GM23338 (cell line): ENCODE measurements around the gene SEZ6L. TPM values are rescaled to one million over a fixed set of nuclear protein-coding genes. Genes with fewer than 3 reads are reported as not detected.

ENCODE experiments used
- ATAC-seq: fragments of 200-7000 bp; cut with Tn5 transposase; 3 replicates; pipeline ENCODE4 v1.9.1; 2020
- DNase-seq: peaks from one replicate; pipeline ENCODE4 v3.0.0-alpha.2; 2015; ENCODE audit warnings: low spot score
- H2AFZ ChIP-seq: fragments of 200-600 bp; sonication (generic); 2 replicates; pipeline ENCODE4 v1.8.0; 2016; ENCODE audit warnings: antibody characterized with exemption, mild to moderate bottlenecking, moderate library complexity
- H3F3A ChIP-seq: fragments of 200-600 bp; sonication (generic); replicated peaks from 2 replicates; pipeline ENCODE4 v1.8.0; 2017; ENCODE audit warnings: antibody characterized with exemption, mixed run types, low read depth
- H3K27ac ChIP-seq: fragments of 200-600 bp; sonication (generic); 2 replicates; pipeline ENCODE4 v1.6.1; 2016; ENCODE audit warnings: low read depth
- H3K27me3 ChIP-seq: fragments of 200-600 bp; sonication (generic); 2 replicates; pipeline ENCODE4 v1.8.0; 2016; ENCODE audit warnings: mild to moderate bottlenecking, mixed run types, moderate library complexity; ENCODE audit not compliant: insufficient read depth
- H3K36me3 ChIP-seq: fragments of 200-600 bp; sonication (generic); 2 replicates; pipeline ENCODE4 v1.8.0; 2016; ENCODE audit warnings: mild to moderate bottlenecking; ENCODE audit not compliant: insufficient read depth
- H3K4me1 ChIP-seq: fragments of 200-600 bp; sonication (generic); 2 replicates; pipeline ENCODE4 v1.8.0; 2016; ENCODE audit warnings: mild to moderate bottlenecking, moderate library complexity; ENCODE audit not compliant: insufficient read depth
- H3K4me2 ChIP-seq: fragments of 200-600 bp; sonication (generic); 2 replicates; pipeline ENCODE4 v1.7.1; 2017; ENCODE audit warnings: mixed run types
- H3K4me3 ChIP-seq: fragments of 200-600 bp; sonication (generic); 2 replicates; pipeline ENCODE4 v1.6.1; 2016; ENCODE audit warnings: mixed run types
- H3K79me2 ChIP-seq: fragments of 200-600 bp; sonication (generic); replicated peaks from 2 replicates; pipeline ENCODE4 v1.8.0; 2017; ENCODE audit warnings: mild to moderate bottlenecking; ENCODE audit not compliant: insufficient read depth
- H3K9me2 ChIP-seq: fragments of 200-600 bp; sonication (generic); 2 replicates; pipeline ENCODE4 v1.8.0; 2017; ENCODE audit not compliant: insufficient read depth
- H4K20me1 ChIP-seq: fragments of 200-600 bp; sonication (generic); replicated peaks from 2 replicates; pipeline ENCODE4 v1.8.0; 2017; ENCODE audit warnings: mild to moderate bottlenecking; ENCODE audit not compliant: insufficient read depth
- H3K27ac Mint-ChIP-seq: 2 replicates; pipeline ENCODE4 v1.8.0; 2020; ENCODE audit warnings: inconsistent platforms, mild to moderate bottlenecking, moderate library complexity, mixed read lengths
- H3K27me3 Mint-ChIP-seq: 3 replicates; pipeline ENCODE4 v1.8.0; 2022; ENCODE audit warnings: low read depth, mild to moderate bottlenecking, moderate library complexity, mixed read lengths, inconsistent platforms; ENCODE audit not compliant: insufficient read depth, poor library complexity
- H3K36me3 Mint-ChIP-seq: 3 replicates; pipeline ENCODE4 v1.8.0; 2021; ENCODE audit warnings: low read depth, mild to moderate bottlenecking, inconsistent platforms, moderate library complexity, mixed read lengths
- H3K4me1 Mint-ChIP-seq: 3 replicates; pipeline ENCODE4 v1.8.0; 2020; ENCODE audit warnings: mild to moderate bottlenecking, inconsistent platforms, mixed read lengths
- H3K4me3 Mint-ChIP-seq: 3 replicates; pipeline ENCODE4 v1.8.0; 2021; ENCODE audit warnings: moderate library complexity, mild to moderate bottlenecking, inconsistent platforms, mixed read lengths
- H3K9me3 Mint-ChIP-seq: 3 replicates; pipeline ENCODE4 v1.8.0; 2020; ENCODE audit warnings: moderate library complexity, mild to moderate bottlenecking, inconsistent platforms, mixed read lengths
- EZH2 ChIP-seq: fragments of 200-600 bp; sonication (generic); IDR thresholded peaks from one replicate; pipeline ENCODE4 v1.8.0; 2017; ENCODE audit warnings: antibody characterized with exemption, mild to moderate bottlenecking, low read depth; ENCODE audit not compliant: unreplicated experiment
- EZH2phosphoT487 ChIP-seq: fragments of 200-600 bp; sonication (generic); IDR thresholded peaks from one replicate; pipeline ENCODE4 v1.8.1; 2018; ENCODE audit warnings: antibody characterized with exemption; ENCODE audit not compliant: unreplicated experiment
- JUNB ChIP-seq: IDR thresholded peaks from one replicate; pipeline ENCODE4 v1.6.1; 2016; ENCODE audit warnings: antibody characterized with exemption; ENCODE audit not compliant: unreplicated experiment
- NANOG ChIP-seq: IDR thresholded peaks from 2 replicates; pipeline ENCODE4 v1.6.1; 2016; ENCODE audit warnings: antibody characterized with exemption, borderline replicate concordance
- POLR2AphosphoS5 ChIP-seq: IDR thresholded peaks from 2 replicates; pipeline ENCODE4 v1.6.1; 2016; ENCODE audit warnings: antibody characterized with exemption, low read depth
- polyA plus RNA-seq: library from polyadenylated mRNA; unstranded; fragments of >200 nt; fragmentation: Nextera tagmentation; extraction: Ambion mirVana; gene quantifications from 2 replicates; pipeline ENCODE4 v1.2.1, GENCODE V29; 2016
- total RNA-seq: library from RNA; depleted of rRNA; stranded (reverse); fragments of >200 nt; shearing (Covaris generic); gene quantifications from 2 replicates; pipeline ENCODE4 v1.2.3, GENCODE V29; 2014
- TF ChIP-seq, protein P1 (sequence below): IDR thresholded peaks from 2 replicates; pipeline ENCODE4 v1.6.1; 2016; ENCODE audit warnings: antibody characterized with exemption
- TF ChIP-seq, protein P2 (sequence below): fragments of 250-450 bp; sonication (Bioruptor Pico); IDR thresholded peaks from 2 replicates; pipeline ENCODE4 v1.5.0; 2020; ENCODE audit warnings: mild to moderate bottlenecking, moderate library complexity
- TF ChIP-seq, protein P3 (sequence below), 2 experiments: fragments of 200-600 bp in 1 of 2; sonication (generic) in 1 of 2; conservative IDR thresholded peaks; 2 replicates each; pipeline versions ENCODE4 v1.5.1 to v1.6.1; 2016 to 2017; ENCODE audit warnings: antibody characterized with exemption in 2 of 2, low read depth in 2 of 2, mild to moderate bottlenecking in 2 of 2, moderate library complexity in 1 of 2
- TF ChIP-seq, protein P4 (sequence below): IDR thresholded peaks from one replicate; pipeline ENCODE4 v1.6.1; 2018; ENCODE audit warnings: antibody characterized with exemption; ENCODE audit not compliant: unreplicated experiment

Gene SEZ6L
- total and polyA plus RNA-seq, 2 experiments from 2014 or later = 0.13 to 0.24 TPM

DNA sequence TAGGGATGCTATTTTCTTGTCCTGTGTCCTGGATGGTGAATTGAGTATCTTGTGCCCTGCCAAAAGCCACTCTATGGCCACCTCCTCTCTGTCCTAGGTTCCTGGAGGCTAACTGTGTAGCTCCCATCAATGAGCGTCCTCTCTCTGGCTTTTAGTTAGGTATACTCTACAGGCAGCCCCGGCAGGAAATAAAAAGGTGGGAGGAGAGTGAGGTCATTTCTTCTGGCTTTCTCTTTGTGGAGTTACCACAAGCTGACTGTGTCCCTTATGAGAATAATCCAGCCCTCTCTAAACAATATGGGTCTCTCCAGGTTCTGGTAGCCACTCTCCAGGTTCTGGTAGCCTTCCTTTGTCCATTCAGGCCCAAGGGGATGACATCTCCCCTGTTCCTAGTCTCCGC, 248.1 kb downstream of the SEZ6L start:
- Histone ChIP-seq H3K4me2 (no peak overlapping the region), H4K20me1 (no peaks in the 10 kb centered on the region), H3K27ac (no peak overlapping the region), H3F3A (no peaks in the 10 kb centered on the region; the same call in 1 of the 2 replicates), H3K27me3 (no peaks in the 10 kb centered on the region), H2AFZ (peak overlapping the region; percentile 19; the same call in 1 of the 2 replicates), H3K4me3 (no peak overlapping the region), H3K79me2 (no peaks in the 10 kb centered on the region), H3K9me2 (no peaks in the 10 kb centered on the region; the same call in 1 of the 2 replicates), H3K36me3 (no peaks in the 10 kb centered on the region), H3K4me1 (peaks cover 8% of the 10 kb centered on the region)
- H3K27ac Mint-ChIP-seq = peak overlapping the region; percentile 63; the same call in 1 of the 2 replicates
- no peak overlapping the region for H3K4me3 Mint-ChIP-seq
- no peak for ATAC-seq
- peaks cover 5% of the 10 kb centered on the region for H3K27me3 Mint-ChIP-seq
- H3K4me1 Mint-ChIP-seq = peaks cover 27% of the 10 kb centered on the region
- no peak for DNase-seq
- H3K9me3 Mint-ChIP-seq = no peaks in the 10 kb centered on the region
- TF ChIP-seq, protein P1, sequence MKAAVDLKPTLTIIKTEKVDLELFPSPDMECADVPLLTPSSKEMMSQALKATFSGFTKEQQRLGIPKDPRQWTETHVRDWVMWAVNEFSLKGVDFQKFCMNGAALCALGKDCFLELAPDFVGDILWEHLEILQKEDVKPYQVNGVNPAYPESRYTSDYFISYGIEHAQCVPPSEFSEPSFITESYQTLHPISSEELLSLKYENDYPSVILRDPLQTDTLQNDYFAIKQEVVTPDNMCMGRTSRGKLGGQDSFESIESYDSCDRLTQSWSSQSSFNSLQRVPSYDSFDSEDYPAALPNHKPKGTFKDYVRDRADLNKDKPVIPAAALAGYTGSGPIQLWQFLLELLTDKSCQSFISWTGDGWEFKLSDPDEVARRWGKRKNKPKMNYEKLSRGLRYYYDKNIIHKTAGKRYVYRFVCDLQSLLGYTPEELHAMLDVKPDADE = no peak
- TF ChIP-seq, protein P2, sequence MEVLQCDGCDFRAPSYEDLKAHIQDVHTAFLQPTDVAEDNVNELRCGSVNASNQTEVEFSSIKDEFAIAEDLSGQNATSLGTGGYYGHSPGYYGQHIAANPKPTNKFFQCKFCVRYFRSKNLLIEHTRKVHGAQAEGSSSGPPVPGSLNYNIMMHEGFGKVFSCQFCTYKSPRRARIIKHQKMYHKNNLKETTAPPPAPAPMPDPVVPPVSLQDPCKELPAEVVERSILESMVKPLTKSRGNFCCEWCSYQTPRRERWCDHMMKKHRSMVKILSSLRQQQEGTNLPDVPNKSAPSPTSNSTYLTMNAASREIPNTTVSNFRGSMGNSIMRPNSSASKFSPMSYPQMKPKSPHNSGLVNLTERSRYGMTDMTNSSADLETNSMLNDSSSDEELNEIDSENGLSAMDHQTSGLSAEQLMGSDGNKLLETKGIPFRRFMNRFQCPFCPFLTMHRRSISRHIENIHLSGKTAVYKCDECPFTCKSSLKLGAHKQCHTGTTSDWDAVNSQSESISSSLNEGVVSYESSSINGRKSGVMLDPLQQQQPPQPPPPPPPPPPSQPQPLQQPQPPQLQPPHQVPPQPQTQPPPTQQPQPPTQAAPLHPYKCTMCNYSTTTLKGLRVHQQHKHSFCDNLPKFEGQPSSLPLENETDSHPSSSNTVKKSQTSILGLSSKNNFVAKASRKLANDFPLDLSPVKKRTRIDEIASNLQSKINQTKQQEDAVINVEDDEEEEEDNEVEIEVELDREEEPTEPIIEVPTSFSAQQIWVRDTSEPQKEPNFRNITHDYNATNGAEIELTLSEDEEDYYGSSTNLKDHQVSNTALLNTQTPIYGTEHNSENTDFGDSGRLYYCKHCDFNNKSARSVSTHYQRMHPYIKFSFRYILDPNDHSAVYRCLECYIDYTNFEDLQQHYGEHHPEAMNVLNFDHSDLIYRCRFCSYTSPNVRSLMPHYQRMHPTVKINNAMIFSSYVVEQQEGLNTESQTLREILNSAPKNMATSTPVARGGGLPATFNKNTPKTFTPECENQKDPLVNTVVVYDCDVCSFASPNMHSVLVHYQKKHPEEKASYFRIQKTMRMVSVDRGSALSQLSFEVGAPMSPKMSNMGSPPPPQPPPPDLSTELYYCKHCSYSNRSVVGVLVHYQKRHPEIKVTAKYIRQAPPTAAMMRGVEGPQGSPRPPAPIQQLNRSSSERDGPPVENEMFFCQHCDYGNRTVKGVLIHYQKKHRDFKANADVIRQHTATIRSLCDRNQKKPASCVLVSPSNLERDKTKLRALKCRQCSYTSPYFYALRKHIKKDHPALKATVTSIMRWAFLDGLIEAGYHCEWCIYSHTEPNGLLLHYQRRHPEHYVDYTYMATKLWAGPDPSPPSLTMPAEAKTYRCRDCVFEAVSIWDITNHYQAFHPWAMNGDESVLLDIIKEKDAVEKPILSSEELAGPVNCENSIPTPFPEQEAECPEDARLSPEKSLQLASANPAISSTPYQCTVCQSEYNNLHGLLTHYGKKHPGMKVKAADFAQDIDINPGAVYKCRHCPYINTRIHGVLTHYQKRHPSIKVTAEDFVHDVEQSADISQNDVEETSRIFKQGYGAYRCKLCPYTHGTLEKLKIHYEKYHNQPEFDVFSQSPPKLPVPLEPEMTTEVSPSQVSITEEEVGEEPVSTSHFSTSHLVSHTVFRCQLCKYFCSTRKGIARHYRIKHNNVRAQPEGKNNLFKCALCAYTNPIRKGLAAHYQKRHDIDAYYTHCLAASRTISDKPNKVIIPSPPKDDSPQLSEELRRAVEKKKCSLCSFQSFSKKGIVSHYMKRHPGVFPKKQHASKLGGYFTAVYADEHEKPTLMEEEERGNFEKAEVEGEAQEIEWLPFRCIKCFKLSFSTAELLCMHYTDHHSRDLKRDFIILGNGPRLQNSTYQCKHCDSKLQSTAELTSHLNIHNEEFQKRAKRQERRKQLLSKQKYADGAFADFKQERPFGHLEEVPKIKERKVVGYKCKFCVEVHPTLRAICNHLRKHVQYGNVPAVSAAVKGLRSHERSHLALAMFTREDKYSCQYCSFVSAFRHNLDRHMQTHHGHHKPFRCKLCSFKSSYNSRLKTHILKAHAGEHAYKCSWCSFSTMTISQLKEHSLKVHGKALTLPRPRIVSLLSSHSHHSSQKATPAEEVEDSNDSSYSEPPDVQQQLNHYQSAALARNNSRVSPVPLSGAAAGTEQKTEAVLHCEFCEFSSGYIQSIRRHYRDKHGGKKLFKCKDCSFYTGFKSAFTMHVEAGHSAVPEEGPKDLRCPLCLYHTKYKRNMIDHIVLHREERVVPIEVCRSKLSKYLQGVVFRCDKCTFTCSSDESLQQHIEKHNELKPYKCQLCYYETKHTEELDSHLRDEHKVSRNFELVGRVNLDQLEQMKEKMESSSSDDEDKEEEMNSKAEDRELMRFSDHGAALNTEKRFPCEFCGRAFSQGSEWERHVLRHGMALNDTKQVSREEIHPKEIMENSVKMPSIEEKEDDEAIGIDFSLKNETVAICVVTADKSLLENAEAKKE (CRISPR knock-in tag) = no peak
- TF ChIP-seq, protein P3, sequence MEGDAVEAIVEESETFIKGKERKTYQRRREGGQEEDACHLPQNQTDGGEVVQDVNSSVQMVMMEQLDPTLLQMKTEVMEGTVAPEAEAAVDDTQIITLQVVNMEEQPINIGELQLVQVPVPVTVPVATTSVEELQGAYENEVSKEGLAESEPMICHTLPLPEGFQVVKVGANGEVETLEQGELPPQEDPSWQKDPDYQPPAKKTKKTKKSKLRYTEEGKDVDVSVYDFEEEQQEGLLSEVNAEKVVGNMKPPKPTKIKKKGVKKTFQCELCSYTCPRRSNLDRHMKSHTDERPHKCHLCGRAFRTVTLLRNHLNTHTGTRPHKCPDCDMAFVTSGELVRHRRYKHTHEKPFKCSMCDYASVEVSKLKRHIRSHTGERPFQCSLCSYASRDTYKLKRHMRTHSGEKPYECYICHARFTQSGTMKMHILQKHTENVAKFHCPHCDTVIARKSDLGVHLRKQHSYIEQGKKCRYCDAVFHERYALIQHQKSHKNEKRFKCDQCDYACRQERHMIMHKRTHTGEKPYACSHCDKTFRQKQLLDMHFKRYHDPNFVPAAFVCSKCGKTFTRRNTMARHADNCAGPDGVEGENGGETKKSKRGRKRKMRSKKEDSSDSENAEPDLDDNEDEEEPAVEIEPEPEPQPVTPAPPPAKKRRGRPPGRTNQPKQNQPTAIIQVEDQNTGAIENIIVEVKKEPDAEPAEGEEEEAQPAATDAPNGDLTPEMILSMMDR (conservative IDR thresholded peaks at IDR 0.05; ENCODE audit: low read depth in 2 of 2) = no peak
- TF ChIP-seq NANOG (no peak), EZH2 (no peak), JUNB (no peak), EZH2phosphoT487 (no peak), POLR2AphosphoS5 (no peak)
- TF ChIP-seq, protein P4, sequence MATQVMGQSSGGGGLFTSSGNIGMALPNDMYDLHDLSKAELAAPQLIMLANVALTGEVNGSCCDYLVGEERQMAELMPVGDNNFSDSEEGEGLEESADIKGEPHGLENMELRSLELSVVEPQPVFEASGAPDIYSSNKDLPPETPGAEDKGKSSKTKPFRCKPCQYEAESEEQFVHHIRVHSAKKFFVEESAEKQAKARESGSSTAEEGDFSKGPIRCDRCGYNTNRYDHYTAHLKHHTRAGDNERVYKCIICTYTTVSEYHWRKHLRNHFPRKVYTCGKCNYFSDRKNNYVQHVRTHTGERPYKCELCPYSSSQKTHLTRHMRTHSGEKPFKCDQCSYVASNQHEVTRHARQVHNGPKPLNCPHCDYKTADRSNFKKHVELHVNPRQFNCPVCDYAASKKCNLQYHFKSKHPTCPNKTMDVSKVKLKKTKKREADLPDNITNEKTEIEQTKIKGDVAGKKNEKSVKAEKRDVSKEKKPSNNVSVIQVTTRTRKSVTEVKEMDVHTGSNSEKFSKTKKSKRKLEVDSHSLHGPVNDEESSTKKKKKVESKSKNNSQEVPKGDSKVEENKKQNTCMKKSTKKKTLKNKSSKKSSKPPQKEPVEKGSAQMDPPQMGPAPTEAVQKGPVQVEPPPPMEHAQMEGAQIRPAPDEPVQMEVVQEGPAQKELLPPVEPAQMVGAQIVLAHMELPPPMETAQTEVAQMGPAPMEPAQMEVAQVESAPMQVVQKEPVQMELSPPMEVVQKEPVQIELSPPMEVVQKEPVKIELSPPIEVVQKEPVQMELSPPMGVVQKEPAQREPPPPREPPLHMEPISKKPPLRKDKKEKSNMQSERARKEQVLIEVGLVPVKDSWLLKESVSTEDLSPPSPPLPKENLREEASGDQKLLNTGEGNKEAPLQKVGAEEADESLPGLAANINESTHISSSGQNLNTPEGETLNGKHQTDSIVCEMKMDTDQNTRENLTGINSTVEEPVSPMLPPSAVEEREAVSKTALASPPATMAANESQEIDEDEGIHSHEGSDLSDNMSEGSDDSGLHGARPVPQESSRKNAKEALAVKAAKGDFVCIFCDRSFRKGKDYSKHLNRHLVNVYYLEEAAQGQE = no peak
- H3K36me3 Mint-ChIP-seq = no peaks in the 10 kb centered on the region
